OCI-LY3 (cell line): ENCODE results near the gene STEEP1.

ENCODE experiments used
- EZH2phosphoT487 ChIP-seq: fragments of 200-600 bp; shearing (Covaris generic); IDR thresholded peaks from 2 replicates; pipeline ENCODE4 v1.6.1; 2018; ENCODE audit warnings: antibody characterized with exemption, mixed run types, low read depth
- TF ChIP-seq, protein P1 (sequence below): fragments of 200-600, 300-600 bp; sonication (generic); IDR thresholded peaks from 2 replicates; pipeline ENCODE4 v1.5.1; 2014; ENCODE audit warnings: antibody characterized with exemption, low read length, low read depth

DNA sequence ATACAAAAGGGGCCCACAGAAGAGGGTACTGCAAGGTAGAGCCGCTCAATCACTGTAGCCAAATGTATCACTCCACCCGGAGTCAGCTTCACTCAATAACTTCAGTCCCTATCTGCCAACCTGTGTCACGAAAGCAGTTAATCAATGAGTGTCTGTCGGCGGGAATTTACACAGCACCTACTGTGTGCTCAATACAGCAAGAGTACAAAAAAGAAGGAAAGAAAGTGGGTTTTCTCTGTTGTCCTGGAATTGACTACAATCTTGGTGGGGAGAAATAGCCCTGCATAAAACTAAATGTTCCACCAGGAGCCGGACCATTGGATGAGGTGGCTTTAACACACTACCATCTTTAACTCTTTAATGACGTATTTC lies 41.8 kb upstream of the STEEP1 start:
- TF ChIP-seq, protein P1, sequence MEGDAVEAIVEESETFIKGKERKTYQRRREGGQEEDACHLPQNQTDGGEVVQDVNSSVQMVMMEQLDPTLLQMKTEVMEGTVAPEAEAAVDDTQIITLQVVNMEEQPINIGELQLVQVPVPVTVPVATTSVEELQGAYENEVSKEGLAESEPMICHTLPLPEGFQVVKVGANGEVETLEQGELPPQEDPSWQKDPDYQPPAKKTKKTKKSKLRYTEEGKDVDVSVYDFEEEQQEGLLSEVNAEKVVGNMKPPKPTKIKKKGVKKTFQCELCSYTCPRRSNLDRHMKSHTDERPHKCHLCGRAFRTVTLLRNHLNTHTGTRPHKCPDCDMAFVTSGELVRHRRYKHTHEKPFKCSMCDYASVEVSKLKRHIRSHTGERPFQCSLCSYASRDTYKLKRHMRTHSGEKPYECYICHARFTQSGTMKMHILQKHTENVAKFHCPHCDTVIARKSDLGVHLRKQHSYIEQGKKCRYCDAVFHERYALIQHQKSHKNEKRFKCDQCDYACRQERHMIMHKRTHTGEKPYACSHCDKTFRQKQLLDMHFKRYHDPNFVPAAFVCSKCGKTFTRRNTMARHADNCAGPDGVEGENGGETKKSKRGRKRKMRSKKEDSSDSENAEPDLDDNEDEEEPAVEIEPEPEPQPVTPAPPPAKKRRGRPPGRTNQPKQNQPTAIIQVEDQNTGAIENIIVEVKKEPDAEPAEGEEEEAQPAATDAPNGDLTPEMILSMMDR, result no peak
- TF ChIP-seq EZH2phosphoT487, result no peak
